Measurements from ENCODE around the gene PBX1. TPM values are rescaled to one million over a fixed set of nuclear protein-coding genes. Genes with fewer than 3 reads are reported as not detected.

PBX1 gene
- total and polyA plus RNA-seq, 2 donors (not counting 3 experiments of a cell fraction or from before 2014, with no cell fraction given): 10.7 to 24.1 TPM

- DNase-seq (ENCODE audit: low read depth, low spot score) (no peak), FAIRE-seq (no peak)
- no TSS peak for BruUV-seq (replicated peaks)
- no peaks in the 10 kb centered on the region for H3K9me1 ChIP-seq (replicated peaks; ENCODE audit: control insufficient read depth, extremely low read depth, insufficient read depth, low read length)
- no peaks in the 10 kb centered on the region for H3K27me3 ChIP-seq (ENCODE audit: control insufficient read depth in 2 of 2, insufficient read depth in 2 of 2, low read length in 2 of 2)
- no peaks in the 10 kb centered on the region for H4K20me1 ChIP-seq (replicated peaks; ENCODE audit: control insufficient read depth, extremely low read depth, insufficient read depth, low read length)
- H3K79me2 ChIP-seq (ENCODE audit: control insufficient read depth, insufficient read depth, low read length): no peaks in the 10 kb centered on the region
- no peak overlapping the region for H3K4me3 ChIP-seq (replicated peaks in 1 of 3; ENCODE audit: insufficient read depth in 1 of 3, low read depth in 1 of 3, low read length in 3 of 3)
- no peaks in the 10 kb centered on the region for H3K9me3 ChIP-seq (replicated peaks; ENCODE audit: control insufficient read depth, insufficient read depth, low read length)
- no peak overlapping the region for H3K27ac ChIP-seq (ENCODE audit: insufficient read depth, low read depth, low read length)
- H3K36me3 ChIP-seq (ENCODE audit: control insufficient read depth in 2 of 2, extremely low read depth in 1 of 2, insufficient read depth in 2 of 2, low read length in 2 of 2): no peaks in the 10 kb centered on the region
- no peak for TF ChIP-seq GATA2 (IDR thresholded peaks at IDR 0.05; ENCODE audit: insufficient read depth, insufficient read length, low read depth, low read length)
- TF ChIP-seq JUN (IDR thresholded peaks at IDR 0.05; ENCODE audit: borderline replicate concordance, insufficient read depth, insufficient read length, low read depth): no peak
- no peak for TF ChIP-seq POLR2AphosphoS5 (IDR thresholded peaks at IDR 0.05; ENCODE audit: insufficient read depth, low read depth, low read length)
- TF ChIP-seq EZH2 (IDR thresholded peaks at IDR 0.05; ENCODE audit: borderline replicate concordance, low read depth, low read length, severe bottlenecking): no peak
- TF ChIP-seq FOS (IDR thresholded peaks at IDR 0.05; ENCODE audit: borderline replicate concordance, insufficient read depth, low read length): no peak
- TF ChIP-seq MYC (IDR thresholded peaks at IDR 0.05; ENCODE audit: low read depth, low read length): no peak
- H3K9ac ChIP-seq (replicated peaks; ENCODE audit: extremely low read depth, insufficient read depth, low read length): no peak overlapping the region
- dilution Hi-C loops (cut with MboI; ENCODE audit: extremely low pct_ligation_motif_present, low sequenced_read_pairs): no loop called here
- ChIA-PET POLR2A (no interaction called here), CTCF (interaction anchor here (1.0 kb wide), 1 partner anchor 10 kb away, joined by 3 read pairs; no protein-coding TSS in a partner anchor)
- intact Hi-C loops (cut with micrococcal nuclease): no loop called here
- no peak overlapping the region for H2AFZ ChIP-seq (ENCODE audit: low read depth, low read length)
- no peak overlapping the region for H3K4me2 ChIP-seq (ENCODE audit: insufficient read depth, low read length)
- no peaks in the 10 kb centered on the region for H3K4me1 ChIP-seq (ENCODE audit: control insufficient read depth, extremely low read depth, insufficient read depth, low read length)
Measured at GRCh38 chr1:164834641-164835040, 275.7 kb downstream of the PBX1 start.

- no TSS peak for BruUV-seq (replicated peaks)
- CTCF ChIA-PET: no interaction called here
- no peak overlapping the region for H3K9ac ChIP-seq (replicated peaks; ENCODE audit: extremely low read depth, insufficient read depth, low read length)
- H2AFZ ChIP-seq (ENCODE audit: low read depth, low read length): no peak overlapping the region
- DNase-seq (ENCODE audit: low read depth, low spot score) (no peak), FAIRE-seq (no peak)
- H3K4me1 ChIP-seq (ENCODE audit: control insufficient read depth, extremely low read depth, insufficient read depth, low read length): no peaks in the 10 kb centered on the region
- no peak overlapping the region for H3K27ac ChIP-seq (ENCODE audit: insufficient read depth, low read depth, low read length)
- POLR2A ChIA-PET: no interaction called here
- no peaks in the 10 kb centered on the region for H3K36me3 ChIP-seq (ENCODE audit: control insufficient read depth in 2 of 2, extremely low read depth in 1 of 2, insufficient read depth in 2 of 2, low read length in 2 of 2)
- H3K9me1 ChIP-seq (replicated peaks; ENCODE audit: control insufficient read depth, extremely low read depth, insufficient read depth, low read length): no peaks in the 10 kb centered on the region
- H3K4me3 ChIP-seq (replicated peaks in 1 of 3; ENCODE audit: insufficient read depth in 1 of 3, low read depth in 1 of 3, low read length in 3 of 3): no peak overlapping the region
- no peaks in the 10 kb centered on the region for H3K79me2 ChIP-seq (ENCODE audit: control insufficient read depth, insufficient read depth, low read length)
- no peak overlapping the region for H3K4me2 ChIP-seq (ENCODE audit: insufficient read depth, low read length)
- intact Hi-C loops (cut with micrococcal nuclease) (no loop called here), dilution Hi-C loops (cut with MboI; ENCODE audit: extremely low pct_ligation_motif_present, low sequenced_read_pairs) (no loop called here)
- no peaks in the 10 kb centered on the region for H3K27me3 ChIP-seq (ENCODE audit: control insufficient read depth in 2 of 2, insufficient read depth in 2 of 2, low read length in 2 of 2)
- no peaks in the 10 kb centered on the region for H3K9me3 ChIP-seq (replicated peaks; ENCODE audit: control insufficient read depth, insufficient read depth, low read length)
- TF ChIP-seq MYC (IDR thresholded peaks at IDR 0.05; ENCODE audit: low read depth, low read length): no peak
- TF ChIP-seq, protein P1, sequence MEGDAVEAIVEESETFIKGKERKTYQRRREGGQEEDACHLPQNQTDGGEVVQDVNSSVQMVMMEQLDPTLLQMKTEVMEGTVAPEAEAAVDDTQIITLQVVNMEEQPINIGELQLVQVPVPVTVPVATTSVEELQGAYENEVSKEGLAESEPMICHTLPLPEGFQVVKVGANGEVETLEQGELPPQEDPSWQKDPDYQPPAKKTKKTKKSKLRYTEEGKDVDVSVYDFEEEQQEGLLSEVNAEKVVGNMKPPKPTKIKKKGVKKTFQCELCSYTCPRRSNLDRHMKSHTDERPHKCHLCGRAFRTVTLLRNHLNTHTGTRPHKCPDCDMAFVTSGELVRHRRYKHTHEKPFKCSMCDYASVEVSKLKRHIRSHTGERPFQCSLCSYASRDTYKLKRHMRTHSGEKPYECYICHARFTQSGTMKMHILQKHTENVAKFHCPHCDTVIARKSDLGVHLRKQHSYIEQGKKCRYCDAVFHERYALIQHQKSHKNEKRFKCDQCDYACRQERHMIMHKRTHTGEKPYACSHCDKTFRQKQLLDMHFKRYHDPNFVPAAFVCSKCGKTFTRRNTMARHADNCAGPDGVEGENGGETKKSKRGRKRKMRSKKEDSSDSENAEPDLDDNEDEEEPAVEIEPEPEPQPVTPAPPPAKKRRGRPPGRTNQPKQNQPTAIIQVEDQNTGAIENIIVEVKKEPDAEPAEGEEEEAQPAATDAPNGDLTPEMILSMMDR (IDR thresholded peaks at IDR 0.05; ENCODE audit: extremely low read depth in 1 of 2, insufficient read depth in 1 of 2, low read depth in 1 of 2, low read length in 2 of 2): no peak
- H4K20me1 ChIP-seq (replicated peaks; ENCODE audit: control insufficient read depth, extremely low read depth, insufficient read depth, low read length): no peaks in the 10 kb centered on the region
Measured at GRCh38 chr1:164836614-164837018, 277.6 kb downstream of the PBX1 start.
